ENCODE data around the gene KRTAP10-4.
"Not testable (repeated sequence)": the region's sequence is repeated elsewhere in the genome, so short reads cannot be mapped to it uniquely, and the experiment has no call there.

KRTAP10-4 gene

DNA sequence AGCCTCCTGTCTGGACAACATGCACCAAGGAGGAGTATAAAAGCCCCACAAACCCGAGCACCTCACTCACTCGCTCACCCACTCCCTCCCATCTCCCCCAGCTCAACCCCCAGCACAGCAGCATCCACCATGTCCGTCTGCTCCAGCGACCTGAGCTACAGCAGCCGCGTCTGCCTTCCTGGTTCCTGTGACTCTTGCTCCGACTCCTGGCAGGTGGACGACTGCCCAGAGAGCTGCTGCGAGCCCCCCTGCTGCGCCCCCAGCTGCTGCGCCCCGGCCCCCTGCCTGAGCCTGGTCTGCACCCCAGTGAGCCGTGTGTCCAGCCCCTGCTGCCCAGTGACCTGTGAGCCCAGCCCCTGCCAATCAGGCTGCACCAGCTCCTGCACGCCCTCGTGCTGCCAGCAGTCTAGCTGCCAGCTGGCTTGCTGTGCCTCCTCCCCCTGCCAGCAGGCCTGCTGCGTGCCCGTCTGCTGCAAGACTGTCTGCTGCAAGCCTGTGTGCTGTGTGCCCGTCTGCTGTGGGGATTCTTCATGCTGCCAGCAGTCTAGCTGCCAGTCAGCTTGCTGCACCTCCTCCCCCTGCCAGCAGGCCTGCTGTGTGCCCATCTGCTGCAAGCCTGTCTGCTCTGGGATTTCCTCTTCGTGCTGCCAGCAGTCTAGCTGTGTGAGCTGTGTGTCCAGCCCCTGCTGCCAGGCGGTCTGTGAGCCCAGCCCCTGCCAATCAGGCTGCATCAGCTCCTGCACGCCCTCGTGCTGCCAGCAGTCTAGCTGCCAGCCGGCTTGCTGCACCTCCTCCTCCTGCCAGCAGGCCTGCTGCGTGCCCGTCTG, at the start of gene KRTAP10-4:
Gene KRTAP10-4 (plus strand): TSS at position 100 of the 827 bp plus-strand sequence. CDS start 30 bp downstream, at position 130.
- DNase-seq = not testable (repeated sequence)

DNA sequence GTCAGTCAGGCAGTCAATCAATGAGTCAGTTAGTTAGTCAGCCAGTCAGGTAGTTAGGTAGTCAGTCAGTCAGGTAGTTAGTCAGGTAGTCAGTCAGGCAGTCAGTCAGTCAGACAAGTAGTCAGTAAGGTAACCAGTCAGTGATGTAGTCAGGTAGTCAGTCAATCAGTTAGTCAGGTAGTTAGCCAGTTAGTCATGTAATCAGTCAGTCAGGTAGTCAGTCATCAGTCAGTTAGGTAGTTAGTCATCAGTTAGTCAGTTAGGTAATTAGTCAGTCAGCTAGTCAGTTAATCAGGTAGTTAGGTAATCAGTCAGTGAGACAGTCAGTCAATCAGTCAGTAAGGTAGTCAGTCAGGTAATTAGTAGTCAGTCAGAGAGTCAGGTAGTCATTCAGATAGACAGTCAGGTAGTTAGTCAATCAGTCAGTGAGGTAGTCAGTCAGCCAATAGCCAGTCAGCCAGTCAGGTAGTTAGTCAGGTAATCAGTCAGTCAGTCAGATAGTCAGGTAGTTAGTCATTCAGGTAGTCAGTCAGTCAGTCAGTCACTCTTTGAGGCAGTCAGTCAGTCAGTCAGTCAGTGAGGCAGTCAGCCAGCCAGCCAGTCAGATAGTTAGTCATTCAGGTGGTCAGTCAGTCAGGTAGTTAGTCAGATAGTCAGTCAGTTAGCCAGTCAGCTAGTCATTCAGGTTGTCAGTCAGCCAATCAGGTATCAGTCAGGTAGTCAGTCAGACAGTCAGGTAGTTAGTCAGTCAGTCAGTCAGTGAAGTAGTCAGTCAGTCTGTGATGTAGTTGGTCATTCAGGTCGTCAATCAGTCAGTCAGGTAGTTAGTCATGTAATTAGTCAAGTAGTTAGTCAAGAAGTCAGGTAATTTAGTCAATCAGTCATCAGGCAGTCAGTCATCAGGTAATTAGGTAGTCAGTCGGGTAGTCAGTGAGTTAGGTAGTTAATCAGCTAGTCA, 48.8 kb upstream of the KRTAP10-4 start:
- no peak for DNase-seq

- no peak for DNase-seq
Observed at GRCh38 chr21:44525391-44526095, 48.0 kb upstream of the KRTAP10-4 start.

GRCh38 chr21:44526096-44526997, 47.2 kb upstream of the KRTAP10-4 start:
- no peak for DNase-seq

GRCh38 chr21:44527156-44527982, 46.2 kb upstream of the KRTAP10-4 start:
- DNase-seq = no peak

DNA sequence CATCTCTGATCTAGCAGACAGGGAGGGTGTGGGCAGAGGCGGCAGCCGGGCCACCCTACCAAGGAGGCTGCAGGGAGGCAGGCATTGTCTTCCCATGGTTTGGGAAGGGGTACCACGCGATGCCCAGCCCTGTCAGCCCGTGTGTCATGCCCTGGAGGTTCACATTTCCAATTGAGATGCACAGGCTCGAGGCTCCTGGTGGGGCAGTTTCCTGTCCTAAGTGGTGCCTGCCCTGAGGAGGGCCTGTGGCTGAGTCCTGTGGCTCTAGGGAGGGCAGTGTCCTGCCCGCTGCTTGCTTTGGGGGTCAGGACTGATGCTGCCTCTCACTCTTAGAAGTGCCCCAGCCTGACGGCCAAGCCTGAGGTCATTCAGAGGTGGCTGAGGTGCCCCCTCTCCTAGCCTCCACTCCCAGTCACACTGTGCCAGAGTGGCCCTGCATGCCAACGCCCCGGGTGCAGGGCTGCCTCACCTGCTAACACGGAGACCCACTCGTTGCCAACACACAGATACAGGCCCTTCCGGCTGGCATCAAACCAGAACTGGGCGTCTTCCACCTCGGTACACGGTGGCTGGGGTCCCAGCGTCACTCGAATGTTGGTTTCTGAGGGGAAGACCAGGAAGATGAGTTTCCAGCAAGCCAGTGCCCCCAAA, 45.4 kb upstream of the KRTAP10-4 start:
- DNase-seq = no peak

DNA sequence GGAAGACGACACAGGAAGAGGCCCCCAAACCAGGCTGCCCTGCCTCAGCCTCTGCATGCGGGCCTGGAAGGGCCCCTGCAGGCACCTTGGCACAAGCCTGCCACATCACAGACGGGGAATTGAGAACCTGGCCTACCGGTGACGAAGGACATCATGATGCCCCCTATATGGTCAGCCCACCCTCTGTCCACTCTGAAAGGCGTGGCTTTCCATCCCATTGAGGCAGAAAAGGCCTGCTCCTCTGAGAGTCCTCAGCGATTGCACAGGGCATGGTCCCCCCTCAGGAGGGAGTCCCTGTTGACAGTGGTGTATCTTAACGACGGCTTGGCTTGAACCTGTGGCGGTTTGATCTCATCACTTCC, 44.9 kb upstream of the KRTAP10-4 start:
- no peak for DNase-seq

- no peak for DNase-seq
Observed at GRCh38 chr21:44529011-44529421, 44.5 kb upstream of the KRTAP10-4 start.

- DNase-seq = no peak
Observed at GRCh38 chr21:44529503-44530125, 43.9 kb upstream of the KRTAP10-4 start.

DNA sequence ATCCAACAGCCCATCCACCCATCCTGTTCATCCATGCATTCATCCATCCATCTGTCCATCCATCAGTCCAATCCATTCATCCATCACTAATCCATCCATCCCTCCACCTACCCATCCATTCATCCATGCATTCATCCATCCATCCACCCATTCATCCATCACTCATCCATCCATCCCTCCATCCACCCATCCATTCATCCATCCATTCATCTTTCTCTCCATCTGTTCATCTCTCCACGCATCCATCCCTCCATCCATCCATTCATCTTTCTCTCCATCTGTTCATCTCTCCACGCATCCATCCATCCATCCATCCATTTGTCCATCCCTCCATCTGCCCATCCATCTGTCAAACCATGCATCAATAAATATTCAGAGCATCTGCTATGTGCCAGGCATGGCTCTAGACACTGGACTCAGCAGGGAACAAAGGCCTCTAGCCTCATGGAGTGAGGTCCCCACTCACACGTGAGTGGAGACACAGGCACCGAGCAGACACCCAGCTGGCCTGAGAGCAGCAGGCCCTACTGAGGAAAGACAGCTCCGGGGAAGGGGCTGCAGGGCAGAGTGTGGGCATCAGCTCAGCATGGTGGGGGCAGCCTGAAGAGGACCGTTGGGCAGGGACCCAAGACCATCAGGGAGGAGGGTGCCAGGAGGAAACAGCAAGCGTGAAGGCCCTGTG, 43.2 kb upstream of the KRTAP10-4 start:
- DNase-seq = no peak

GRCh38 chr21:44530903-44531605, 42.5 kb upstream of the KRTAP10-4 start:
- DNase-seq = no peak

GRCh38 chr21:44531606-44532564, 41.6 kb upstream of the KRTAP10-4 start:
- DNase-seq = no peak

GRCh38 chr21:44532712-44533111, 40.8 kb upstream of the KRTAP10-4 start:
- DNase-seq = no peak

DNA sequence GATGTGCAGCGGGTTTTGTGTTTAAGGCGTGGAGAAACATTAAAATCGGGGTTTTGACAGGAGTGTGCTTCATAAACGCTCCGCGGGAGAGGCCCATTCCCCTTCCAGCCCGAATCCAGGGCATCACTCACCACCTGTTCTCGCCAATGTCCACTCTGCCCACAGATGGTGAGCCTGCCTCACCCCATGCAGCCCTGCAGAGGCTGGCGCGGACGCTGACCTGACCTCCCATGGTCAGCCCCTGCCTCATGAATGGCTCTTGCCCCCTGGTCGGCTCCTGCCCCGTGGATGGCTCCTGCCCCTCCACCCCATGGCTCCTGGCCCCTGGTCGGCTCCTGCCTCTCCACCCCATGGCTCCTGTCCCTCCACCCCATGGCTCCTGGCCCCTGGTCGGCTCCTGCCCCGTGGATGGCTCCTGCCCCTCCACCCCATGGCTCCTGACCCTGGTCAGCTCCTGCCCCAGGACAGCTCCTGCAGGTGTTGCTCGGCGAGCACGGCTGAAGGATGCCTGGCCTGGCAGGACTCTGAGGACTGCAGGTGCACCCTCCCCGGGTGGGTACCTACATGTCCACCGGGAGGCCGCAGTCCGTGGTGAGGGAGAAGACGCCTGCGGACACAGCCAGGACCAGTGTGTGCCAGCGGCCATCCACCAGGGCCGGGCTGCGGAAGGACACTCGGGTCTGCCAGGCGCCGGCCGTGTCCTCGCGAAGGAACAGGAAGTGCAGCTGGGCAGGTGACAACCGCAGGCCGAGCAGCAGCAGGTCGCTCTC, 40.2 kb upstream of the KRTAP10-4 start:
- DNase-seq = no peak

DNA sequence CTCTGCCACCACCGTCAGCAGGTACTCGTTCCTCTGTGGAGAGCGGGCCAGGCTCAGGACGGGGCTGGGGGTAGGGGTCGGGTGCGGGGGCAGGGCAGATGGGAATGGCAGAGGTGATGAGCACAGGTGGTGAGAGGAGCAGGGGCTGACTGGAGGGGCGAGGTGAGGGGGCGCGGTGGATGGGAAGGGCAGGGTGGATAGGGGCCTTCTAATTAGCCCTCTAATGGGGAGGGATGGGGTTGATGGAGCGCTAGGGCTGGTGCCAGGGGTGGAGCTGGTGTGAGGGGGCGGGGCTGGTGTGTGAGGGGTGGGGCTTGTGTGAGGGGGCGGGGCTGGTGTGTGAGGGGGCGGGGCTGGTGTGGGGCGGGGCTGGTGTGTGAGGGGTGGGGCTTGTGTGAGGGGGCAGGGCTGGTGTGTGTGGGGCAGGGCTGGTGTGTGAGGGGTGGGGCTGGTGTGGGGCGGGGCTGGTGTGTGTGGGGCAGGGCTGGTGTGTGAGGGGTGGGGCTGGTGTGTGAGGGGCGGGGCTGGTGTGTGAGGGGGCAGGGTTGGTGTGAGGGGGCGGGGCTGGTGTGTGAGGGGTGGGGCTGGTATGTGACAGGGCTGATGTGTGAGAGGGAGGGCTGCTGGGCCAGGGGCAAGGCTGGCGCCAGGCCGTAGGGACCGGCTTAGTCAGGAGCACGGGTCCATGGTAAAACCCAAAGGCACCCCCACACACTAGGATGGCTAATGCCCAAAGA, 39.5 kb upstream of the KRTAP10-4 start:
- DNase-seq = no peak

- no peak for DNase-seq
Observed at GRCh38 chr21:44534688-44535087, 38.8 kb upstream of the KRTAP10-4 start.

Measured in activated CD4-positive, alpha-beta T cell treated with anti-CD3 and anti-CD28 coated beads, Interleukin-2, amount 50 U/mL, for 16 hours (primary cell).